ENCODE data around the gene VEZT. TPM values are rescaled to one million over a fixed set of nuclear protein-coding genes. Genes with fewer than 3 reads are reported as not detected.
"Not testable (repeated sequence)": the region's sequence is repeated elsewhere in the genome, so short reads cannot be mapped to it uniquely, and the experiment has no call there.

VEZT gene
- total RNA-seq, 1 donor from 2014 or later, result 64.2 TPM

- TF ChIP-seq, protein P1, sequence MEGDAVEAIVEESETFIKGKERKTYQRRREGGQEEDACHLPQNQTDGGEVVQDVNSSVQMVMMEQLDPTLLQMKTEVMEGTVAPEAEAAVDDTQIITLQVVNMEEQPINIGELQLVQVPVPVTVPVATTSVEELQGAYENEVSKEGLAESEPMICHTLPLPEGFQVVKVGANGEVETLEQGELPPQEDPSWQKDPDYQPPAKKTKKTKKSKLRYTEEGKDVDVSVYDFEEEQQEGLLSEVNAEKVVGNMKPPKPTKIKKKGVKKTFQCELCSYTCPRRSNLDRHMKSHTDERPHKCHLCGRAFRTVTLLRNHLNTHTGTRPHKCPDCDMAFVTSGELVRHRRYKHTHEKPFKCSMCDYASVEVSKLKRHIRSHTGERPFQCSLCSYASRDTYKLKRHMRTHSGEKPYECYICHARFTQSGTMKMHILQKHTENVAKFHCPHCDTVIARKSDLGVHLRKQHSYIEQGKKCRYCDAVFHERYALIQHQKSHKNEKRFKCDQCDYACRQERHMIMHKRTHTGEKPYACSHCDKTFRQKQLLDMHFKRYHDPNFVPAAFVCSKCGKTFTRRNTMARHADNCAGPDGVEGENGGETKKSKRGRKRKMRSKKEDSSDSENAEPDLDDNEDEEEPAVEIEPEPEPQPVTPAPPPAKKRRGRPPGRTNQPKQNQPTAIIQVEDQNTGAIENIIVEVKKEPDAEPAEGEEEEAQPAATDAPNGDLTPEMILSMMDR (IDR thresholded peaks at IDR 0.05), result no peak
- H3K27ac ChIP-seq, result no peak overlapping the region
- H3K27me3 ChIP-seq (ENCODE audit: low read depth), result no peaks in the 10 kb centered on the region
- no peaks in the 10 kb centered on the region for H3K36me3 ChIP-seq
- peaks cover 16% of the 10 kb centered on the region for H3K4me1 ChIP-seq
- ATAC-seq (no peak), DNase-seq (no peak)
- H3K9me3 ChIP-seq, result no peaks in the 10 kb centered on the region
- H3K4me3 ChIP-seq, result no peak overlapping the region
- intact Hi-C loops (cut with DNase I), result no loop called here
Measured at GRCh38 chr12:95240556-95240955, 22.9 kb downstream of the VEZT start.

DNA sequence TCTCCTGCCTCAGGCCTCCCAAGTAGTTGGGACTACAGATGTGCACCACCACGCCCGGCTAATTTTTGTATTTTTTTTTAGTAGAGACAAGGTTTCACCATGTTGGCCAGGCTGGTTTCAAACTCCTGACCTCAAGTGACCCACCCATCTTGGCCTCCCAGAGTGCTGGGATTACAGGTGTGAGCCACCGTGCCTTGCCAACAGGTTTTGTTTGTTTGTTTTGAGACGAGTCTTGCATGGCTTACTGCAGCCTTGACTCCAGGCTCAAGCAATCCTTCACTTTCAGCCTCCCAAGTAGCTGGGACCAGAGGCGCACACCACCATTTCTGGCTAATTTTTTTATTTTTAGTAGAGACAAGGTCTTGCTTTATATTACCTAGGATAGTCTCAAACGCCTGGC, 23.5 kb downstream of the VEZT start:
- H3K27ac ChIP-seq; ATAC-seq; H3K9me3 ChIP-seq; intact Hi-C loops (cut with DNase I); H3K27me3 ChIP-seq (ENCODE audit: low read depth); DNase-seq; H3K4me3 ChIP-seq; H3K36me3 ChIP-seq: not testable (repeated sequence)
- peaks cover 16% of the 10 kb centered on the region for H3K4me1 ChIP-seq

DNA sequence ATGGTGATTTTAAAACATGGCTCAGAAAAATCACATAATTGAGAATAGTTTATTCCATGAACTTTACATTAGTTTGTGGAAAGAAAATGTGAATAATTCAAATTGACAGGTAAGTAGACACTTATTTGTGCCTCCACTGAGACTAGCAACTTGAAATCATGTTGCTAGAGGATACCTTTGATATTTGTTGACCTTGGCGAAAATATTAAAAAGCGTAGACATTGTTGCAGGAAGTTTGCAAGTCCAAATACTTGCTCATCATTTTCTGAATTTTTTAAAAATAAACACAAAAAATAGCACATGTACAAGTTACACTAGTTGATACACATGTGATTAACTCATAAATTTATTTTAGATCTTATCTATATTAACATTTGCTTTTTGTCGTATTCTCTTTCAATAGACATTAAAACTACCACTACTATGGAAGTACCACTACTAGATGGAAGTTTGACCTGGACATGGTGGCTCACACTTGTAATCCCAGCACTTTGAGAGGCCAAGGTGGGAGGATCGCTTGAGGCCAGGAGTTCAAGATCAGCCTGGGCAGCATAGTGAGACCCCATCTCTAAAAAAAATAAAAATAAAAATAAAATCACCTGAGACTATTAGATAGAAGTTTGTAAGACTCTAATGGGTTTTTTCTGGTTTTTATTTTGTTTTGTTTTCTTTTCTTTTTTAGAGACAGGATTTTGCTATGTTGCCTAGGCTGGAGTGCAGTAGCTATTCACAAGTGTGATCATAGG, 24.3 kb downstream of the VEZT start:
- DNase-seq, result no peak
- intact Hi-C loops (cut with DNase I), result no loop called here
- Histone ChIP-seq H3K27me3 (ENCODE audit: low read depth) (no peaks in the 10 kb centered on the region), H3K4me1 (peaks cover 16% of the 10 kb centered on the region), H3K27ac (no peak overlapping the region), H3K9me3 (no peaks in the 10 kb centered on the region), H3K4me3 (no peak overlapping the region), H3K36me3 (no peaks in the 10 kb centered on the region)
- no peak for ATAC-seq
- TF ChIP-seq, protein P1 (IDR thresholded peaks at IDR 0.05), result no peak

DNA sequence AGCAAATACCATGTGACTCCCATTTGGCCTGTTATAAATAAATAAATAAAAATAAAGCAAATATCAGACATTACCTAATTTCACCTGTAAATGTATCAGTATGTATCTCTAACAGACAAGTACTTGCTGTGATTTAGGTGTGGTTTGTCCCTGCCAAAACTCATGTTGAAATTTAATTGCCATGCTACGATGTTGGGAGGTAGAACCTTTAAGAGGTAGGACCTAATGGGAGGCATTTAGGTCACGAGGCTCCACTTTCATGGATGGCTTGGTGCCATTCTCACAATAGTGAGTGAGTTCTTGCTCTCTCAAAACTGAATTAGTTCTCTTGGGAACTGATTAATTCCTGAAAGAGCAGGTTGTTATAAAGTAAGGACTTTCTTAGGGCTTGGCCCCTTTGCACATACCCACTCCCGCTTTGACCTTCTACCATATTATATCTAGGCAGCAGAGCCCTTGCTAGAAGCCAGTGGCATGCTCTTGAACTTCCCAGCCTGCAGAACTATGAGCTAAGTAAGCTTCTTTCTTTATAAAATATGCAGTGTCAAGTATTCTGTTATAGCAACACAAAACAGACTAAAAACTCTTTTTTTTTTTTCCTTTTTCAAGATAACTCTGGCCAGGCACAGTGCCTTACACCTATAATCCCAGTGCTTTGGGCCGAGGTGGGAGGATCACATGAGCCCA, 26.0 kb downstream of the VEZT start:
- Histone ChIP-seq H3K27me3 (ENCODE audit: low read depth) (no peaks in the 10 kb centered on the region), H3K4me1 (peaks cover 1% of the 10 kb centered on the region), H3K9me3 (no peaks in the 10 kb centered on the region), H3K4me3 (no peak overlapping the region), H3K27ac (no peak overlapping the region), H3K36me3 (no peaks in the 10 kb centered on the region)
- TF ChIP-seq, protein P1 (IDR thresholded peaks at IDR 0.05), result no peak
- no peak for ATAC-seq
- intact Hi-C loops (cut with DNase I), result no loop called here
- no peak for DNase-seq

GRCh38 chr12:95244350-95244749, 26.7 kb downstream of the VEZT start:
- ATAC-seq (no peak), DNase-seq (no peak)
- Histone ChIP-seq H3K4me1 (no peaks in the 10 kb centered on the region), H3K36me3 (no peaks in the 10 kb centered on the region), H3K9me3 (no peaks in the 10 kb centered on the region), H3K27ac (no peak overlapping the region), H3K27me3 (ENCODE audit: low read depth) (no peaks in the 10 kb centered on the region), H3K4me3 (no peak overlapping the region)
- TF ChIP-seq, protein P1 (IDR thresholded peaks at IDR 0.05), result no peak
- intact Hi-C loops (cut with DNase I), result no loop called here

DNA sequence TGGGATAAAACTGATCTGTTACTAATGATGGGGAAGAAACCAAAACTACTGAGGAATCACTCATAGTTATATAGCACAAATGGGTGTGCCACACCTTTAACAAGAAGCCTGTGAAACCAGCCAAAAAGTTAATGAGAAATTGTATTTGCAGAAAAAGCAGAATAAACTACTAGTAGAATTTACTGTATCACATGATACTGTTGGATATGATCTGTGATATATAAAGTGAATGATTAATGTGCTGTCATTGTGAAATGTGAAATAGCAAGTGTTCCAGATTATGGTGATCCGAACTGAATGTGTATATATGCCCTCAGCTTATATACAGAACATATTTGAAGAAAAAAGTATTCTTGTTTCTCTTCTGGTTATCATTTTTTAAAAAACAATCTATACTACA, 30.5 kb downstream of the VEZT start:
- no peaks in the 10 kb centered on the region for H3K9me3 ChIP-seq
- peaks cover 13% of the 10 kb centered on the region for H3K36me3 ChIP-seq
- H3K27ac ChIP-seq, result no peak overlapping the region
- H3K4me3 ChIP-seq, result no peak overlapping the region
- intact Hi-C loops (cut with DNase I), result no loop called here
- H3K27me3 ChIP-seq (ENCODE audit: low read depth), result no peaks in the 10 kb centered on the region
- H3K4me1 ChIP-seq, result peaks cover 12% of the 10 kb centered on the region
- no peak for ATAC-seq
- TF ChIP-seq, protein P1 (IDR thresholded peaks at IDR 0.05), result no peak
- DNase-seq, result no peak

Data from lower lobe of right lung (tissue), 2 donors.